ENCODE data around the gene HECA. TPM values are rescaled to one million over a fixed set of nuclear protein-coding genes. Genes with fewer than 3 reads are reported as not detected.

Gene HECA
- total and polyA plus RNA-seq, 2 of the 8 experiments (the other 6 are each of a cell fraction or from before 2014, with no cell fraction given), result 2.4 to 9.2 TPM

DNA sequence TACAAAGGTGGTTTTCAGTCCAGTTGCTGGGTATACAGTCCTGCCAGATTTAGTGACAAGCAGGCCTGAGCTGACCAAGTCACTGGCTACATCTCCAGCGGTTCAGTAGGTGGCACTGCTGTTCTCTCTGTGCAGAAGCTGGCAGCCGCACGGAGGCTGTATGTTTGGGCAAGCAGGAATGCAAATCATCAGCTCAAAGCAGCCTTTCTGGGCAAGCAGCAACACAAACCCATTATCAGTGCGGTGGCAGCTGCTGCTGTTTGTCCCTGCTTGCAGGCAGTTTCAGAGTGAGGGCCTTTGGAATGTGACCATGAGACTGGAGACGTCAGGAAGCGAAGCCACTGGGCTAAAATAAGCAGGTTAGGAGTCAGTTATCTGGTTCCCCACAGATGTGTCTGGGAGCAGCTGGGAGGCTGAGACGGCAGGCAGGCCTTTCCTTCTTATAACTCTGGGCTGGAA, 84.4 kb downstream of the HECA start (continued):
- TF ChIP-seq TAF7 (optimal IDR thresholded peaks at IDR 0.05; ENCODE audit: borderline replicate concordance, low read depth, low read length) (no peak), RAD21 (IDR thresholded peaks at IDR 0.05 in 1 of 2, conservative IDR thresholded peaks at IDR 0.05 in 1 of 2; ENCODE audit: low read depth in 2 of 2, low read length in 2 of 2) (peak; percentile 98)
